ENCODE results near the gene CYTH4. TPM values are rescaled to one million over a fixed set of nuclear protein-coding genes. Genes with fewer than 3 reads are reported as not detected.

The CYTH4 gene
- total and polyA plus RNA-seq, 10 of the 15 experiments (the other 5 are each of a cell fraction or from before 2014, with no cell fraction given) = 1.5 to 27.3 (median 16.9) TPM

GRCh38 chr22:37263966-37264887, 18.1 kb upstream of the CYTH4 start:
- Histone ChIP-seq H3K9me3 (replicated peaks; ENCODE audit: control insufficient read depth, insufficient read depth, low read length) (peaks cover 8% of the 10 kb centered on the region; the same call in 2 of the 3 replicates), H3K4me1 (ENCODE audit: control insufficient read depth, insufficient read depth, low read length) (peaks cover 7% of the 10 kb centered on the region), H3K27ac (ENCODE audit: control insufficient read depth, insufficient read depth) (no peak overlapping the region), H3K36me3 (ENCODE audit: control insufficient read depth in 2 of 2, insufficient read depth in 2 of 2, low read length in 1 of 2) (no peaks in the 10 kb centered on the region), H2AFZ (ENCODE audit: control insufficient read depth, low read depth, low read length) (no peak overlapping the region), H3K27me3 (replicated peaks in 1 of 2; ENCODE audit: control insufficient read depth in 2 of 2, insufficient read depth in 2 of 2, low read length in 1 of 2) (no peaks in the 10 kb centered on the region), H3K79me2 (ENCODE audit: control insufficient read depth, insufficient read depth, low read length) (no peaks in the 10 kb centered on the region), H3K9ac (ENCODE audit: control insufficient read depth, insufficient read depth, low read length) (no peak overlapping the region), H4K20me1 (ENCODE audit: control insufficient read depth, insufficient read depth) (no peaks in the 10 kb centered on the region), H3K4me2 (ENCODE audit: control insufficient read depth, insufficient read depth) (no peak overlapping the region), H3K4me3 (no peak overlapping the region)
- intact Hi-C loops (cut with micrococcal nuclease; ENCODE audit: unreplicated experiment) (no loop called here), in situ Hi-C loops (cut with MboI) (loop anchor here (5.0 kb wide), 1 partner anchor 193 kb away; no protein-coding TSS in a partner anchor)
- FAIRE-seq = no peak
- WGBS (ENCODE audit: insufficient coverage, insufficient replicate concordance, low lambda C conversion rate, missing lambda C conversion rate) = 50% methylated on average over 10 of the region's 10 CpGs
- POLR2A ChIA-PET = no interaction called here
- CTCF ChIA-PET = interaction anchor here (0.6 to 10.5 kb wide), 10 partner anchors 17 to 328 kb away, joined by 3 to 181 read pairs (median 4); partner anchors contain the start of gene RAC2
- no peak for DNase-seq (ENCODE audit: low read depth, low spot score)
- TF ChIP-seq POU2F2 (IDR thresholded peaks at IDR 0.05; ENCODE audit: borderline replicate concordance, low read depth, low read length) (no peak), KLF5 (IDR thresholded peaks at IDR 0.05; ENCODE audit: partially characterized antibody) (no peak), SMARCA5 (IDR thresholded peaks at IDR 0.05) (0 out of 2 replicates have a peak, but pooled peaks have one; percentile 34), TAF1 (IDR thresholded peaks at IDR 0.05; ENCODE audit: borderline replicate concordance, low read depth, low read length) (no peak), HSF1 (IDR thresholded peaks at IDR 0.05; ENCODE audit: low read depth, low read length) (no peak), STAT3 (IDR thresholded peaks at IDR 0.05; ENCODE audit: low read depth, low read length) (no peak), CBFB (IDR thresholded peaks at IDR 0.05; ENCODE audit: low read depth) (no peak), ZNF622 (IDR thresholded peaks at IDR 0.05) (no peak), LARP7 (IDR thresholded peaks at IDR 0.05) (no peak), TCF12 (IDR thresholded peaks at IDR 0.05; ENCODE audit: low read depth, low read length) (no peak), ZNF274 (IDR thresholded peaks at IDR 0.05; ENCODE audit: insufficient read depth, insufficient read length) (no peak), ZNF24 (IDR thresholded peaks at IDR 0.05) (no peak), SMAD1 (IDR thresholded peaks at IDR 0.05; ENCODE audit: low read depth, partially characterized antibody) (no peak), POLR2AphosphoS2 (IDR thresholded peaks at IDR 0.05; ENCODE audit: low read depth, low read length) (no peak), STAT1 (conservative IDR thresholded peaks at IDR 0.05) (no peak), CBX5 (IDR thresholded peaks at IDR 0.05; ENCODE audit: low read depth) (peak; percentile 85; the same call in 1 of the 2 replicates)
- TF ChIP-seq, protein P1, sequence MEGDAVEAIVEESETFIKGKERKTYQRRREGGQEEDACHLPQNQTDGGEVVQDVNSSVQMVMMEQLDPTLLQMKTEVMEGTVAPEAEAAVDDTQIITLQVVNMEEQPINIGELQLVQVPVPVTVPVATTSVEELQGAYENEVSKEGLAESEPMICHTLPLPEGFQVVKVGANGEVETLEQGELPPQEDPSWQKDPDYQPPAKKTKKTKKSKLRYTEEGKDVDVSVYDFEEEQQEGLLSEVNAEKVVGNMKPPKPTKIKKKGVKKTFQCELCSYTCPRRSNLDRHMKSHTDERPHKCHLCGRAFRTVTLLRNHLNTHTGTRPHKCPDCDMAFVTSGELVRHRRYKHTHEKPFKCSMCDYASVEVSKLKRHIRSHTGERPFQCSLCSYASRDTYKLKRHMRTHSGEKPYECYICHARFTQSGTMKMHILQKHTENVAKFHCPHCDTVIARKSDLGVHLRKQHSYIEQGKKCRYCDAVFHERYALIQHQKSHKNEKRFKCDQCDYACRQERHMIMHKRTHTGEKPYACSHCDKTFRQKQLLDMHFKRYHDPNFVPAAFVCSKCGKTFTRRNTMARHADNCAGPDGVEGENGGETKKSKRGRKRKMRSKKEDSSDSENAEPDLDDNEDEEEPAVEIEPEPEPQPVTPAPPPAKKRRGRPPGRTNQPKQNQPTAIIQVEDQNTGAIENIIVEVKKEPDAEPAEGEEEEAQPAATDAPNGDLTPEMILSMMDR (IDR thresholded peaks at IDR 0.05 in 2 of 3, conservative IDR thresholded peaks at IDR 0.05 in 1 of 3; ENCODE audit: control insufficient read depth in 2 of 3, extremely low read depth in 1 of 3, insufficient read depth in 1 of 3, low read depth in 3 of 3, low read length in 3 of 3) = no peak
- TF ChIP-seq, protein P2, sequence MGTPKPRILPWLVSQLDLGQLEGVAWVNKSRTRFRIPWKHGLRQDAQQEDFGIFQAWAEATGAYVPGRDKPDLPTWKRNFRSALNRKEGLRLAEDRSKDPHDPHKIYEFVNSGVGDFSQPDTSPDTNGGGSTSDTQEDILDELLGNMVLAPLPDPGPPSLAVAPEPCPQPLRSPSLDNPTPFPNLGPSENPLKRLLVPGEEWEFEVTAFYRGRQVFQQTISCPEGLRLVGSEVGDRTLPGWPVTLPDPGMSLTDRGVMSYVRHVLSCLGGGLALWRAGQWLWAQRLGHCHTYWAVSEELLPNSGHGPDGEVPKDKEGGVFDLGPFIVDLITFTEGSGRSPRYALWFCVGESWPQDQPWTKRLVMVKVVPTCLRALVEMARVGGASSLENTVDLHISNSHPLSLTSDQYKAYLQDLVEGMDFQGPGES (IDR thresholded peaks at IDR 0.05) = no peak
- BruUV-seq (replicated peaks) = no TSS peak
- SMC1A ChIA-PET (ENCODE audit: uncharacterized antibody, unreplicated experiment) = interaction anchor here (0.9 to 1.5 kb wide), 6 partner anchors 45 to 218 kb away, joined by 3 to 6 read pairs (median 4); no protein-coding TSS in a partner anchor
- ATAC-seq = no peak
- RAD21 ChIA-PET (ENCODE audit: unreplicated experiment) = interaction anchor here (1.1 to 1.8 kb wide), 7 partner anchors 8 to 192 kb away, joined by 3 to 8 read pairs (median 3); partner anchors contain the start of gene CYTH4

All from GM12878 (cell line).